Fibroblast of skin of left biceps (primary cell): ENCODE measurements around the gene MAB21L3.
A peak's percentile ranks its signal among the peaks of the same experiment; 100 is the strongest.
"Not testable (repeated sequence)": the region's sequence is repeated elsewhere in the genome, so short reads cannot be mapped to it uniquely, and the experiment has no call there.

Experiments
- DNase-seq, 2 experiments: peaks; one replicate each; pipeline ENCODE4 v3.0.0-alpha.2; 2013; ENCODE audit warnings: low read depth in 2 of 2

The MAB21L3 gene

DNA sequence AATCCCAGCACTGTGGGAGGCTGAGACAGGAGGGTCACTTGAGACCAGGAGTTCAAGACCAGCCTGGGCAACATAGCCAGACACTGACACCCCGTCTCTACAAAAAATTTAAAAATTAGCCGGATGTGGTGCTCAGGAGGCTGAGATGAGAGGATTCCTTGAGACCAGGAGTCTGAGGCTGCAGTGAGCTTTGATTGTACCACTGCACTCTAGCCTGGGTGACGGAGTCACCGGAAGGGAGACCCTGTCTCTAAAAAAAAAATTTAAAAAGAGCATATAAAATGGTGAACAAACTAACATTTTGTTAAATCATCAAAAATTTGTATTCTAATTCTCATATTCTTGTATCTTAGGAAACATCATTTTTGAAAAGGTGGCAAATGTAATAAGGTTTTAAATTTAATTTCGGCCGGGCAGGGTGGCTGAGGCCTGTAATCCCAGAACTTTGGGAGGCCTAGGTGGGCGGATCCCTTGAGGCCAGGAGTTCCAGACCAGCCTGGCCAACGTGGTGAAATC, 27.1 kb downstream of the MAB21L3 start:
- no peak for DNase-seq

- DNase-seq = no peak
These were observed 28.5 kb downstream of the MAB21L3 start for GRCh38 chr1:116139592-116140134.

DNA sequence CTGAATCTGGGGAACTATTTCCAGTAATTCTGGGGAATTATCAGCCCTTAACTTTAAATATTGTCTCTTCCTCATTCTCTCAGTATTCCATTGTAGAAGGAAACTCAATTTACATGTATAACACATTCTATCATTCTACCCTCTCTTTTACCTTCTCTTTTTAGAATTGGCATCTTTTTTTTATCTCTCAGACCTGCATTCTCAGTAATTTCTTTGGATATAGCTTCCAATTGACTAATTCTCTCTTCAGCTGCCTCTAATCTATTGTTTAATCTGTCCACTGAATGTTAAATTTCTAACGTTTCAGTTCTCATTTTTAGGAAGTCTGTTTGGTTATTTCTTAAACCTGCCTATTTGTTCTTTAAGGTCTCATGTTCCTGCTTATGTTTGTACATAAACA, 33.0 kb downstream of the MAB21L3 start:
- DNase-seq = no peak

DNA sequence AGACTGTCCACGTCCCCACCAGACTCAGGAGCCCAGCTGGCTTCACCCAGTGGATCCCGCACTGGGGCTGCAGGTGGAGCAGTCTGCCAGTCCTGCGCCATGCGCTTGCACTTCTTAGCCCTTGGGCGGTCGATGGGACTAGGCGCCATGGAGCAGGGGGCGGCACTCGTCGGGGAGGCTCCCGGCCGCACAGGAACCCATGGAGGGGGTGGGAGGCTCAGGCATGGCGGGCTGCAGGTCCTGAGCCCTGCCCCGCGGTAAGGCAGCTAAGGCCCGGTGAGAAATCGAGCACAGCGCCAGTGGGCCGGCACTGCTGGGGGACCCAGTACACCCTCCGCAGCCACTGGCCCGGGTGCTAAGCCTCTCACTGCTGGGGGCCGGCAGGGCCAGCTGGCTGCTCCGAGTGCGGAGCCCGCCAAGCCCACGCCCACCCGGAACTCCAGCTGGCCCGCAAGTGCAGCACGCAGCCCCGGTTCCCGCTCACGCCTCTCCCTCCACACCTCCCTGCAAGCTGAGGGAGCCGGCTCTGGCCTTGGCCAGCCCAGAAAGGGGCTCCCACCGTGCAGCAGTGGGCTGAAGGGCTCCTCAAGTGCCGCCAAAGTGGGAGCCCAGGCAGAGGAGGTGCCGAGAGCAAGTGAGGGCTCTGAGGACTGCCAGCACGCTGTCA, 35.4 kb downstream of the MAB21L3 start:
- not testable (repeated sequence) for DNase-seq

DNA sequence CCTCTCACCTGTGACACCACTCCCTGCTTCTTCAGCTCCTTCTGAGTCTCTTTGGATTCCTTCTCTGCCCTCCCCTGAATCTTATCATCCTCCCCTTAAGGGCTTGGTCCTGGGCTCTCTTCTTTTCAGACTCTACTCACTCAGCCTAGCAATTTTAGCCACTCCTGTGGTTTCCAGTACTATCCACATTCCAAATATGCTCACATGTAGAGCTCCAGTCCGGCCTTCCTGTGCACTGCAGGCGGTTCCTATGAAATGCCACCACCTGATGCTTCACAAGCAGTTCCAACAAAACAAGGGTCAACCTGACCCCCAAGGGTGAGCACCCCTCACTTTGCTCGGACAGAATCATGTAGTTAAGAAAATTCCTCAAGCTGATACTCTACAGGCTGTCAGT, 35.9 kb downstream of the MAB21L3 start:
- DNase-seq = no peak

DNA sequence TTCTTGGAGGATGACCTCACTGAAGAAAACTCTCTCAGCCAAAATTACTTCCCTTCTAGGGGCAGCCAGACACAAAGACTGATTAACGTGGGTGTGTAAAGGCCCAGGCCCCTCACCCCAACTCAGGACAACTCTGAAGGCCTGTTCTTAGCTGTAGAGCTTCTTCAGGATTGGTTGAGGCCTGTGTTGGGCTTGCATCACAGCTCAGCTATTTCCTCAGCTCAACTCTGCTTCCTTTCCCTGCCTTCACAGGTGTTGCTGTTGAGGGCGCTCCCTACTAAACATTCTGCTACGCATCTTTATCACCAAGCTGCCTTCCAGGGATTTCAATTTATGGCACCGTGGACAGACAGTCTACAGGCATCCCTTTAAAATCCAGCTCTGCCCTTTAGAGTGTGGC, 36.8 kb downstream of the MAB21L3 start:
- no peak for DNase-seq

GRCh38 chr1:116148967-116149366, 37.8 kb downstream of the MAB21L3 start:
- no peak for DNase-seq

GRCh38 chr1:116150368-116150767, 39.2 kb downstream of the MAB21L3 start:
- no peak for DNase-seq

- DNase-seq = peak; percentile 42 to 47
These were observed 40.8 kb downstream of the MAB21L3 start for GRCh38 chr1:116151739-116152576.

GRCh38 chr1:116152577-116152943, 41.4 kb downstream of the MAB21L3 start:
- DNase-seq = no peak

- no peak for DNase-seq
These were observed 41.9 kb downstream of the MAB21L3 start for GRCh38 chr1:116152950-116153691.

- DNase-seq = no peak
These were observed 42.5 kb downstream of the MAB21L3 start for GRCh38 chr1:116153692-116154031.

GRCh38 chr1:116154536-116154935, 43.3 kb downstream of the MAB21L3 start:
- DNase-seq = no peak

GRCh38 chr1:116157096-116157495, 45.9 kb downstream of the MAB21L3 start:
- DNase-seq = no peak

DNA sequence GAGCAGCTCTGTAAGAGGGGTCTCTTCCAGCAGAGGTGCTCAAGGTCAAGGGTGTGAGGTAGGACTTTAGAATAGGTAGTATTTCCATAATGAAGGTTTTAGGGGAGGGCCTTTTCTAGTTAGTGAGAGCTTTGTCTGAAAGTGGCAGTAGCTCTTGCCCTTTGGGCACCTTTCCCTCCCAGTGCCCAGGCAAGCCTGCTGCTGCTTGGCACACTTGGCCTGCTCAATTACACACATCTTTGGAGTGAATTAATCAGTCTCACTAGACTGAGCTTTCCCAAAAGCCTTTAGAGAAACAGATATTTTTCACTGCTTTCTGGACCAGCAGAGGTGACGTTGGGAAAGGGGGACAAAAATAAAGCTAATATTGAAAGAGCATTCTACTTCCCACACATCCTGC, 48.0 kb downstream of the MAB21L3 start:
- DNase-seq = no peak

DNA sequence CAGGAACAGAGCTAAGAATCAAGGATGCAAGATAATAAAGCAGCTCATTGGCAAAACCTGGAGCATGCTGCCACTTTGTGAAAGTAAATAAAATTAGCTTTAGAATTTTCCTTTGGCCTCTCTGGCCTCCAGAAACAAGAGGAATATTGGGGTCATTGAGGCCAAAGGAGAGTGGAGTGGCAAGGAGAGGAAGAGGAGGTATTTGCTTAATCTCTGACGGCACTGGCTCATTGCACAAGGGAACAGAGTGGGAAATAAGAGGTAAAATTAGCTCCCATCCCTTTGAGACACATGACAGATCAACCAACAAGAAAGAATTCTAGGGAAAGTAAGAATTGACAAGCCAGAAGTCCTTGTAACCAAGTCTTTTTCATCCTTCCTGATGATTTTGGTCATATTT, 48.4 kb downstream of the MAB21L3 start:
- DNase-seq = no peak

DNA sequence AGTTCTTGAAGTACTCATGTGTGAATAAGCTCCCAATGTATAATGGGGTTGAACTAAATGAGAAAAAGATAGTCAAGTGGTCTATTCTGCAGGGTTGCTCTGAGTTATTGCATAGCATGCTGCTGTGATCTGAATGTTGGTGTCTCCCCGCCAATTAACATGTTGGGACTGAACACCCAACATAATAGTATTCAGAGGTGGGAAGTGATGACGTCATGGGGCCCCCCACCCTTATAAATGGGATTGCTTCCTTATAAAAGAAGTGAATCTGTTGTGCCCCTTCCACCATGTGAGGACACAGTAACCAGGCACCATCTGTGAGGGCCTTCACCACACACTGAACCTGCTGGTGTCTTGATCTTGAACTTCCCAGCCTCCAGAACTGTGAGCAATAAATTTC, 50.2 kb downstream of the MAB21L3 start:
- DNase-seq = no peak

GRCh38 chr1:116161877-116162390, 50.7 kb downstream of the MAB21L3 start:
- no peak for DNase-seq

DNA sequence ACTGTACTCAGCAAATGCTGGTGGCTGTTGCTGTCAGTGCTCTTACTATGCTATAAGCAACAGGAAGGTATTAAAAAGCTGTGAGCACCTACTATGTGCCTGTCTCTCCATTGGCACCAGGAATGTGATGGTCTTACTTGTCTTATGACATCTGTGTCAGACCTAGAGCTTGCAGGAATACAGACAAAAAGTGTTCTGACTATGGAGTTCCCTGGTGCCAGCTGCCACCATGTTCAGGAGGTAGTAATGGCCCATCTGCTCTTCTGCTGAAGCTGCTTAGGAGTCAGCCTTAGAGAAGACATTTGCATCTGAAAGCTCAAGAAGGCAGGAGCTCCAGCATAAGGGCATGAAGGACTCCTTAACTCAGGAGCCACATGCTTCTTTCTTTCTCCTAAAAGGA, 52.3 kb downstream of the MAB21L3 start:
- DNase-seq = no peak

- DNase-seq = no peak
These were observed 53.0 kb downstream of the MAB21L3 start for GRCh38 chr1:116164150-116164549.

GRCh38 chr1:116164604-116165368, 53.6 kb downstream of the MAB21L3 start:
- no peak for DNase-seq
